Stimulated activated CD4-positive, alpha-beta T cell treated with anti-CD3 and anti-CD28 coated beads, Interleukin-2, amount 100 ng/mL, for 4 hours (primary cell): ENCODE data around the gene ASB18.
"Not testable (repeated sequence)": the region's sequence is repeated elsewhere in the genome, so short reads cannot be mapped to it uniquely, and the experiment has no call there.

ENCODE experiments used
- DNase-seq: peaks from one replicate; pipeline ENCODE4 v3.0.0-alpha.2; 2020; ENCODE audit warnings: low read depth

ASB18 gene

DNA sequence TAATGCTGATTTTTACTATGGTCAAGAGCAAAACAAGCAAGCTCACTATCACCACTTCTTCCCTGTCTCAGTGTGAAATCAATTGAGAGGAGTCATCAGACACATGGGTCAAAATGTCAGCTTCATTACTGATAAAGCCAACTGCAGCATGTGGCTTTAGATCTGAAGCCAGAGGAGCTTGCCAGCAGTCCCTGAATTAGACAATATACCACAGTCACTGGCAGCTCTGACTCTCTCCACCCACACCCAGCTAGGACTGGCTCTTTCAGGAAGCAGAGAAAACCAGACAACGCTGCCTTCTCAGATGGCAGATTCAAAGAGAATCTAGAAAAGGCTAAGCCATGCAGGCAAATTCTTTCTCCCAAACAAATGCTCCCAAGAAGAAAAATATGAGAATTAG, 20.0 kb upstream of the ASB18 start:
- DNase-seq: no peak

DNA sequence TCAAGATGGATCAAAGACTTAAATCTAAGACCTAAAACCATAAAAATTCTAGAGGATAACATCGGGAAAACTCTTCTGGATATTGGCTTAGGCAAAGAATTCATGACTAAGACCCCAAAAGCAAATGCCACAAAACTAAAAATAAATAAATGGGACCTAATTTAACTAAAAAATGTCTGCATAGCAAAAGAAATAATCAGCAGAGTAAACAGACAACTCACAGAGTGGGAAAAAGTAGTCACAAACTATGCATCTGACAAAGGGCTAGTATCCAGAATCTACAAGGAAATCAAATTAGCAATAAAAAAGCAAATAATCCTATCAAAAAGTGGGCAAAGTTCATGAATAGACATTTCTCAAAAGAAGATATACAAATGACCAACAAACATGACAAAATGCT, 18.2 kb upstream of the ASB18 start:
- no peak for DNase-seq

DNA sequence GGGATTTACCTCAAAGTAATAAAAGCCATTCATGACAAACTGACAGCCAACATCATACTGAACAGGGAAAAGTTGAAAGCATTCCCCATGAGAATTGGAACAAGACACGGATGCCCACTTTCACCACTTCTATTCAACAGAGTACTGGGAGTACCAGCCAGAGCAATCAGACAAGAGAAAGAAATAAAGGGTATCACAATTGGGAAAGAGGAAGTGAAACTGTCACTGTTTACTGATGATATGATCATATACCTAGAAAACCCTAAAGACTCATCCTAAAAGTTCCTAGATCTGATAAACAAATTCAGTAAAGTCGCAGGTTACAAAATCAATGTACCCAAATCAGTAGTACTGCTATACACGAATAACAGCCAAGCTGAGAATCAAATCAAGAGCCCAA, 17.2 kb upstream of the ASB18 start:
- DNase-seq: no peak

DNA sequence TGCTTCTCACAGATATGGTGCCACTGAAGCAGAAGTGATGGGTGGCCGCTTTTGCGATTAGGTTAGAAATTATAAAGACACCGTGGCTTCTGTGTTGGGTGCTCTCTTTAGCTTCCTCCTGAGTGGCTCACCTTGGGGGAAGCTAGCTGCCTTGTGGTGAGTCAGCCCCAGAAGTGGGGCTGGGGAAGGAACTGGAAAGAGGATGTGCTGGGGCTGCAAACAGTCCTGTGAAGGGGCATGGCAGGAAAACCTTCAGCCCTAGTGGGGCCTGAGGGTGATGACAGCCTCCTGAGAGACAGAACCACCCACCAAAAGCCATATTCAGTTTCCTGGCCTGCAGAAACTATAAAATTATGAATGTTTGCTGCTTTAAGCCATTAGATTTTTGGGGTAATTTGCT, 8.9 kb upstream of the ASB18 start:
- DNase-seq: no peak

DNA sequence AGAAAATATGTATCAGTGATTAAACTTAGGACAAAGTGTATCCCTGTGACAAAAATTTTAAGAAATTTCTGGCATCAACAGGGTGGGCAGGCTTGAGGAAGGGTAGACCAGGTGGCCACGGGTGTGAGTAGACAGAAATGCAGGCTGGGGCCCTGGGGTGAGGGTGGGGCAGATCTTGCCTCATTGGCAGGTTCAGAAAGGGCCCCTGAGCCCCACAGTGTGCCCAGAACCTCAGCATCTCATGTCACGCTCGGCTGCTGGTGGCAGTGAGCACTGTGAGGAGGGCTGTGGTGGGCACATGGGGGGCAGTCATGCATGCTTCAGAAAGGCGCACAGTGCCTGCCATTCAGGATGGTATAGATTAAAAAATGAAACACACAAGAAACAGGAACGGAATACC, 7.6 kb upstream of the ASB18 start:
- DNase-seq: no peak

DNA sequence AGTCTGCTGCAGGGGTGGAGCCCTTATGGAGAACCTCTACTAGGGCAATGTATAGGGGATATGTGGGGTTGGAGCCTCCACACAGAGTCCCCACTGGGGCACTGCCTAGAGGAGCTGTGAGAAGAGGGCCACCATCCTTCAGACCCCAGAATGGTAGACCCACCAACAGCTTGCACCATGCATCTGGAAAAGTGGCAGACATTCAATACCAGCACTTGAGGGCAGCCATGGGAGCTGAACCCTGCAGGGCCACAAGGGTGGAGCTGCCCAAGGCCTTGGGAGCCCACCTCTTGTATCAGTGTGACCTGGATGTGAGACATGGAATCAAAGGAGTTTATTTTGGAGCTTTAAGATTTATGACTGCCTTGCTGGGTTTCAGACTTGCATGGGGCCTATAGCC, 5.7 kb upstream of the ASB18 start:
- DNase-seq: not testable (repeated sequence)

DNA sequence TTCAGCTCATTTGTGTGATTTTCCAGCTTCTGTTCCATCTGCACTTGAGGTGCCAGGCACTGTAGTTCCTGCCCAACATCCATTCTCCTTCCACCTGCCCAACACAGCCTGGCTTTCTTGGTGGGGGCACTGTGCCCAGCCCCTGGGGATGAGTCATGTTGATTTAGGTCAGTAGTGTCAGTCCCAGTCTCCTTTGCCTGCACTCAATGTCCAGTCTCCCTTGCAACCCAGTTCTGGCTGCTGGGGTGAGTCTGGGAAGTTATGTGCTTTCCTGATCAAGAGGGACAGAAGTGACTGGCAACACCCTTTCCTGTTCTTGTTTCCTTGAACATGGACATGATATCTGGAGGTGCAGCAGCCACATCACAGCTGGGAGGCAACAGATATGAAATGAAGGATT, 1.5 kb upstream of the ASB18 start:
- DNase-seq: no peak

DNA sequence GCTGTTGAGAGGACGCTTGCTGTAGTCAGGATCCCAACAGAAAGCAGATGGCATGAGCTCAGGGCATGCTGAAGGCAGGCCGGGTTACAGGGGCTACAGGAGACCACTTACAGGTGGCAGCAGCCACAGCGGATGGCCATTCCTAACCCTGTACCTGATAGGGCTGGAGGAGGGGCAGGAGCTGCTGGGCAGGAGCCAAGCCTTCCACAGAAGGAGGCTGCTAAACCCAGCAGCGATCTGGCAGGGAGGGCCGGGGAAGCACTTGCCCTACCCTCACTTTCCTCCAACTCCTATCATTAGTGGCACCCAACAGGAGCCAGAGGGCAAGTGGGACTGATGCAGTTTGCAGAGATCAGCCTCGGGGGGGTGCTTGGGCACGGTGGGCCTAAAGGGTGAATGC, 2.0 kb downstream of the ASB18 start:
- DNase-seq: no peak

DNA sequence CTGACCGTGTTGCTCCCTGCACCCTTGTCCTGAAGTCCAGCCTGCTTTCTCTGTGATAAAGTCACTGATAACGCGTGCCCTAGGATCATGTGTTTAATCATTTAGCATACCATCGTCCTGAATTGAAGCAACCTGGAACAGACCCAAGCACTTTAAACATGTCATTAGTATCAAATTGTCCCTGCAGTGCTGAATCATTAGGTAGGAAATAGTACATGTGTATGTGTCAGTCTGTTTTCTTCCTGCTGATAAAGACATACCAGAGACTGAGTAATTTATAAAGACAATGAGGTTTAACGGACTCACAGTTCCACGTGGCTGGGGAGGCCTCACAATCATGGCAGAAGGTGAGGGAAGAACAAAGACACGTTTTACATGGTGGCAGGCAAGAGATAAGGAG, 2.8 kb downstream of the ASB18 start:
- DNase-seq: no peak

DNA sequence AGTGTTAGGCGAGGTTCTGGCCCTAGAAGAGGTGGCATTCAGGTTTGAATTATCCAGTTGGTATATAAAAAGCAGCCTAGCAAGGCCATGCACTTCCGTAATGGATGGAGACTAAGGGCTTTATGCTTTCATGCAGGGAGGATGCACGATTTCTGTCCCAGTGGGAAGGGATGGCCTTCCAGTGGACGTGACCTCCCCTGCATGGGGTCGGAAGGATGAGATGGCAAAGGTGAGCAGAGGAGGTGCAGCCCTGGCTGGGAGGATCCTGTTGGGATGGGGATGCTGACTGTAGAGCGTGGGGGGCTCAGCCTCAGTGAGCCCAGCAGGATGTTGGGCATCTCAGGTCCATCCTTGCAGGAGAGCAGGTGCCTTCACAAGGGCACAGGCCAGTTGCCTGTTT, 4.8 kb downstream of the ASB18 start:
- no peak for DNase-seq

DNA sequence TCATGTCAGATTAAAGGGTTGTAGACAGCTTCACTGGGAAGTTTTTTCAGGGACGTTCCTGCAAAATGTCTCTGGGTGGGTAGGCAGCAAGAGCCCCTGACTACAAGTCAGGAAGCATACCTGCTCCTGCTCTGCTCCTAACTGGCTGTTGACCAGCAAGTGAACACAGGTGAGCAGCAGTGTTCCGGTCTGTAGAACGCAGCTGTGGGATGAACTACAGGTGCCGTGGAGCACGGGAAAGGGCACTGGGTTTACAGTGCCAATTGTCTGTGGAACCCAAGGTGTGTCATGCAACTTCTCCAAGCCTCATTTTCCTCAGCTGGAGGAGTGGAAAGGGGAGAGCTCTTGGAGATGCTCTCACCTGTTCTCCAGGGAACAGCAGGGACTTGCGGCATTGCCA, 6.6 kb downstream of the ASB18 start:
- no peak for DNase-seq

DNA sequence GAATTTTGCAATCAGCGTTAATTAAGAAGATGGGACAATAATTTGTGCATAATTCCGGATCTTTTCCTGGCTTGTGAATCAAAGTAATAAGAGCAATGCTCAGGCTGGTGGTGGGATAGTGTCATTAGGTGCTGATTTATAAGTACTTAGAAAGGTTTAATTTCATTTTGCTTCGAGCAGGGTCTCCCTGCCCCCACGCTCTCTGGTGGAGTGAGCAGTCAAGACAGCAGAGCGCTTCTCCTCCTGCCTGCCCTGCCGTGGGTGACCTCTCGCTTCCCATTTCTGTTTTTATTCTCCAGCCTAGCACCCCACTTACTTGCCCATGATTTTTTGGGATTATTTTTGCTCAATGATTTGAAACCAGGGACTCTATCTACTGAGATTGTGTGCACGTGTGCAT, 7.1 kb downstream of the ASB18 start:
- no peak for DNase-seq

DNA sequence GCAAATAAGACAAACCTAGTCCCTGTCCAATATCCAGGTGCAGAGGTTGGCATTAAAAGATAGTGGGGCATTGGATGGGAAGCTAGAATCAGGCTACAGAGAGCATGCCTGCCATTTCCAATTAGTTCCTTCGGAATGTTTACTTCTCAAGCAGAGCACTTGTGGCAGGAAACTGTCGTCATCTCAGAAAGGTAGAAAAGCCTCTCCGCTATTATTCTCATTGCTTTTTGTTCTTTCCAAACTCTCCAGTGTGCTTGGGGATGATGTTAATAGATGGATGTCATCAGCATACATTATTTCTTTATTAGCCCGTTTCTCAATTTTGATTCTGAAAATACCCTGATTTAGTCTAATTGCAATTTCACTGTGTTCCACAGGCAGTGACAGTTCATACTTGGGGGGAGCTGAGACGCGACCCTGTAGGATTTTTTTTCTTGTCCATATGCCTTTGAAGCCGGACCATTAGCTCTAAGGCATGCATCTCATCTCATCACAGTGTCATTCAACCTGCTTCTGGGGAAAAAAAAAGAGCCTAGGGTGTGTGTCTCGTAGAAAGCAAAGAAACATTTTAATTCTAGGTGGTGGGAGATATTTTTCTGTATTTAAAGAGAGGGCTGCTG, 7.7 kb downstream of the ASB18 start:
- no peak for DNase-seq

DNA sequence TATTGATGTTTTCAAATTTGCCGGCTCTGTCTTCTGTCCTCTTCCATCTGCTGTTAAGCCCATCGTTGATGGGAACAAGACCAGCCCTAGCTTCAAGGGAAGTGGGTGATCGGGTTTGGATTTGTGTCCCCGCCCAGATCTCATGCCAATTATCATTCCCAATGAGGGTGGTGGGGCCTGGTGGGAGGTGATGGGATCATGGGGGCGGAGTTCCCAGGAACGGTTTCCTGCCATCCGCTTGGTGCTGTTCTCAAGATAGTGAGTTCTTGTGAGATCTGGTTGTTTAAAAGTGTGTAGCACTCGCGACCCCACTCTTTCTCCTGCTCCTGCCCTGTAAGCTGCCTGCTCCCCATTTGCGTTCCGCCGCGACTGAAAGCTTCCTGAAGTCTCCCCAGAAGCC, 9.5 kb downstream of the ASB18 start:
- DNase-seq: no peak

DNA sequence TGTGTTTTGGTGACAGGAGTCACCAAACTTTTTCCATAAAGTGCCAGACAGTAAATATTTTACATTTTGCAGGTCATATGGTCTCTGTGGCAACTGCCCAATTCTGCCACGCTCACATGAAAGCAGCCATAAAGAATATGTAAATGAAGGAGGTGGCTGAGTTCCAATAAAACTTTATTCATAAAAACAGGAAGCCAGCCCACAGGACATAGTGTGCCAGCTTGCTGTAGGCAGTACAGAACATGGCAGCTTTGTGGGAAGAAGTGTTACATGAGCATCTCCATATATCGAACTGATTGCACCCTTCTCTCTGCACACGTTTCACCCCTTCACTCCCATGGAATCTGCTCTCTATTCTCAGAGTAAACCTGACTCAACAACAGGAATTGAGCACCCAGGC, 10.2 kb downstream of the ASB18 start:
- DNase-seq: no peak

DNA sequence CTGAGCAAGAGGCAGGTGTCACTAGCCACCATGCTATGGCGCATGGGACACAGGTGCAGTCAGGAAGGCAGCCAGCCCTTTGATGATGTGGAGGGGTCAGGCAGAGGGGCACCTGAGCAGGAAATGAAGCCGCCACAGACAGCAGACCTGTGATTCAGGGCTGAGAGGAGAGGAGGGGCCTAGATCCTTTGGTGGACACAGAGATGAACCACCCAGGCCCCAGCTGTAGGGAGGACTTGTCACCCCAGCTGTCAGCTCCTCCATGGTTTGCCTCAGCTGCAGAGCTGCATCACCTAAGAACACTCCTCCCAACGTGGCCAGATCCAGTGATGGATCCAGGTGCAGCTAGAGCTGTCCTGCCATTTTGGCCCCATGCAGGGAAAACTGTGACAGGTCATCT, 11.6 kb downstream of the ASB18 start:
- DNase-seq: no peak

DNA sequence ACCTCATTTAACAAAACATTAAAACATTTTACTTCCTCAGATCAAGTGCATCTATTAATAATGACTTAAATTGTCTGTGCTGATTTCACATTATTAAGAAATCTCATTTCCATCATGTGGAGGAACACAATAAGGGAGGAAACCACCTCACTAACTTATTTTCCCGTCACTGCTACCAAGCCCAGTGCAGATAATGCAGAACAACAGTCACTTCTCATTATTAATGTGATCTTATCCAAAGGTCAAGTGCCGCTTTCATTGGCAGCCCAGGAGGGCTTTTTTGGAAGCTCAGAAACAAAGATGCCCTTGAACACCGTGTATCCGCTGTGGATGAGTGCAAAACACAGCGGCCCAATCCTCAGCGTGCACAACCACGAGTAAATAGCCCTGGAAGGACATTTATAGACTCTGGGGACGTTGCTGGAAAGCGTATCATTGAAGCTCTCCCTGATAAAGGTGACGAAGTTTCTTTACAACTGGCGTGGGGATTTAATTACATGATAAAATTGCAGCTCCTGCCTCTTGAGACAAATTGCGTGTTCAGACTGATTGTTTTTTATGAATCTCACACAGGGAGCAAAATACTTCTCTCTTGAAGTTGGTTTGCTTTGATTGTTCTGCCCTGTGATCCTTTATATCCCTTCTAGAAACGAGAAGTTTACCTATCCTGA, 13.2 kb downstream of the ASB18 start:
- no peak for DNase-seq

DNA sequence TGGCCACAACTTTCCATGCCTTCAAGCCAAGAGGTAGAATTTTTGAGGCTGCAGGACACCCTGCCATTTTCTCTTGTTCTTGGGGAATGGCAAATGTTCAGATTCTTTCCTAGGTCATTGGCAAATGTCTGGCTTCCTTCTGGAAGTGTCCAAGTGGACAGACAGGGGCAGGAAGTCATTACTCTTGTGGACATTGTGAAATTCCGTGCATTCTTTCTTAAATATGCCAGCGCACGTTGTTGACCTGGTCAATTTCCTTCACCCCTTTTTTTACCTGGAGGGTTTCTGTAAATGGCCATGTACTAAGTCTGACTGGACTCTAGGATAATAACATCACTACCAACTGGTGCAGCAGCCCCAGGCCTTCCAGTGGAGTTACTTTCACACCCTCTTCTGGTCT, 13.9 kb downstream of the ASB18 start:
- no peak for DNase-seq

DNA sequence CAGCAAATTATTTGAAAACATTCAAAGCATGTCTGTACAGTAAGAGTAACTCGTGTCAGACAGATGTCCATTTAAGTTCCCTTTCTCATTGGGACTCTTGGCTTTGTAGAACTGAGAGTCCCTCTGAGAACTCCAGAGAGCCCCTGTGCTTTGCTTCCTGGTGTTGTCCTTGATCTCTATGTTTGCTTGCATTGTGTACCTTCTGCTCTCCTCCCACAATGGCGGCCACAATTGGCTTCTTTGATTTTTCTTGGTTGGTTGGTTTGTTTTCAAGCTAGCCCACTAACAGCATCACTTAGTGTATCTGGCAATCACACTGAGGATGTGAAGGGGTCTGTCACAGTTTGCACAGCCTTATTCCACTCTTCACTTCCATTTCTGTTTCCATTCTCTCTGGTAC, 15.1 kb downstream of the ASB18 start:
- DNase-seq: no peak

DNA sequence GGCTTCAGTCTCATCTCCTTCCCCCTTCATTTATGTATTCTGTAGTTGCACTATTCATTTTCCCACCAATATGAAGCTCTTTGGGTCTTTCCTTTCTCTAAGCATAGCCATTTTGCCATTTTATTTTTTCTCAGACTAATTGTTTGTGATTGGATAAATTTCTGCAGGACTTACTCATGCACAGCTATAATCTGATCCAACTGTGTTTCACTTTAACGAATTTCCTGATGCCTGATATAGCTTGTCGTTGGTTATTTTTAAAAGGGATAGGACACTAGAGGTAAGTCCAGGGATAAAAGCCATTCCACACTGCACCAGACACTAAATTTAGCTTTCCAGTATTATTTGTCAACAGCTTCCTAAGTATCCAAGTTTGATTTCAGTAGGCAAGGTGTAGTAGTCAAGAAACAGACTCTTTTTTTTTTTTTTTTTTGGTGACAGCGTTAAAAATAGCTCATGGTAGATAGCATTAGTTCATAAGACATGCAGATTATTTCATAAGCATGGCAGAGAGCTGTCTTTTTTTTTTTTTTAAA, 17.4 kb downstream of the ASB18 start:
- no peak for DNase-seq

DNA sequence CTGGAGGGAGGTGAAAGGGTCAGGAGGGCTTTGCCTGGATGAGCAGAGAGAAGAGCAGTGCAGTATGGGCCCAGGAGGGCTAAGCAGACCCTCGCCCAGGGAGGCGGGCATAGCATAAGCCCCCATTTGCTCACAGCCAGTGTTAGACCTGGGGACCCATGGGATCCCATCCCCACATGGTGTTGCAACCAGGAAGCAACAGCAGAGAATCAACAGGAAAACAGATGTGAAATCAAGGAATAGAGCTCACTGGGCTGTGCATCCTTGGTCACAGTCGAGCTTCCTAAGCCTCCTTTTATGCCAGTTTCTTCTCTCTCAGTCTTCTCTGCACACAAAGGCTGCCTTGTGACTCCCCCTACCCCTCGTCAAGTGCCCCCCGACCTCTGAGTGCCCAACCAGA, 19.9 kb downstream of the ASB18 start:
- no peak for DNase-seq

DNA sequence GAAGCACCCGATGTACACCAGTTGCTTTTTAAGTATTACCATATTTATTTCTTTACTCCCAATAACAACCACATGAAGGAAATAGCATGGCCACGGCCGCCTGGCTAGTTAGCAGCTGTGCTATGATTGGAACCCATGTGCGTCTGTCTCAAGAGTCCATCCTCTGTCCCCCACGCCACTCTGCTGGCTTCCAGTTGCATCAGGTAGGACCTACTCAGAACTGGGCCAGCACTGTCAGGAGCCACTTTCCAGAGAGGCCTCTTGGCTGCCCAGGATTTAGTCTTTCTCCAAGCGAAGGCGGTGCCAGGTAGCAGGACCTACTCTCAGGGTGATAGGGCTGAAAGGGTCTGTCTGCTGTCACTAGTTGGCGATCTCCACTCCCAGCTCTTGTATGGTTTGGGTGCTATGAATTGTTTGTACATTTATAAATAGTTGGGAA, 22.1 kb downstream of the ASB18 start:
- no peak for DNase-seq

DNA sequence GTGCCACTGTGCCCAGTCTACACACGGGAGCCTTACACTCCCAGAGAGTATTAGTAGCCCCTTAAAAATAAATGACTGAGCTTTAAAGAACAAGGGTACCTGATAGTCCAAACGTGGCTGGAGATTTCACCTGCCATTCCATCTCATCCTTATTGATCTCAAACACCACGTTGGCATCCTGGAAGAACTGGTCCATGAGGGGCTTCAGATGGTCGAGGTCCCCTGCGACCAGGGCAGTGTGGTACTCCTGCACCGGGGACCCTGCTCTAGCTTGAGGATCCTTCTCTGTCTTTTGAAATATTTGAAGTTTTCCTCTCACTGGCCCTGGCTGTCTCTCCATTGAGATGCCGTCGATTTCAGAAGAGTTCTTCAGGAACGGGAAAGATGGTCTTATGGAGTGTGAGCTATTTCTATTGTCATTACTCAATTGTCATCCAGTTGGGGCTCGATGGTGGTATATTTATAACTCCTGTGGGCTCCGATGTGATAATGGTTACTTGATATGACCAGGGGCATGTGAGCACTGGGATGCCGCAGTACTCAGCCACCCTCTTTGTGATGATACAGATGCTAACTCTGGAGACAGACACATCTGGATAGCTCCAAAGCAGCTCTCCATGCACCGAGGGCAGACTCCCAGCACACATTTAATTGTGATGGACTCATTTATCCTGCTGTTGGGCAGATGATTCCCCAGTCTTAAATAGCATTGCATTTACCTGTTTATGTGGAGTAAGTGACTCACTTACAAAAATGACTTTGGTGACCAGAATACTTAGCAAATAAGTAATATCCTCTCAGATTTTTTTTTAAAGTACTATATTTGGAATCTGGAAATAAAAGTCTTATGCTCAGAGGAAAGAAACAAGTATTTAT, 22.8 kb downstream of the ASB18 start:
- DNase-seq: no peak
